Neural crest cell (in vitro differentiated cells): Measurements from ENCODE around the gene COL20A1. TPM values are rescaled to one million over a fixed set of nuclear protein-coding genes. Genes with fewer than 3 reads are reported as not detected.
"Not testable (repeated sequence)": the region's sequence is repeated elsewhere in the genome, so short reads cannot be mapped to it uniquely, and the experiment has no call there.

ENCODE experiments used
- DNase-seq: peaks from one replicate; pipeline ENCODE4 v3.0.0; 2021; ENCODE audit warnings: low read depth, mixed read lengths, low spot score
- H3K27ac Mint-ChIP-seq: one replicate; pipeline ENCODE4 v1.8.0; 2021; ENCODE audit warnings: mild to moderate bottlenecking, mixed read lengths; ENCODE audit not compliant: unreplicated experiment
- H3K27me3 Mint-ChIP-seq: 2 replicates; pipeline ENCODE4 v1.8.0; 2021; ENCODE audit warnings: low read depth, mild to moderate bottlenecking, mixed read lengths
- H3K36me3 Mint-ChIP-seq: 2 replicates; pipeline ENCODE4 v1.8.0; 2021; ENCODE audit warnings: low read depth, mild to moderate bottlenecking, mixed read lengths
- H3K4me1 Mint-ChIP-seq: 2 replicates; pipeline ENCODE4 v1.8.0; 2021; ENCODE audit warnings: mixed read lengths
- H3K4me3 Mint-ChIP-seq: one replicate; pipeline ENCODE4 v1.8.0; 2021; ENCODE audit warnings: mild to moderate bottlenecking, mixed read lengths
- H3K9me3 Mint-ChIP-seq: 2 replicates; pipeline ENCODE4 v1.8.0; 2021; ENCODE audit warnings: mixed read lengths
- CTCF ChIP-seq: fragments of 200-600 bp; sonication (generic); conservative IDR thresholded peaks from 2 replicates; pipeline ENCODE4 v1.5.0; 2021; ENCODE audit warnings: antibody characterized with exemption, mild to moderate bottlenecking
- total RNA-seq: library from RNA; stranded (reverse); gene quantifications from 2 replicates; pipeline ENCODE4 v1.2.1, GENCODE V29; 2021

COL20A1 gene
- total RNA-seq, 1 donor from 2014 or later = 10.2 TPM

- no peak for DNase-seq
- Mint-ChIP-seq H3K36me3 (no peaks in the 10 kb centered on the region), H3K4me3 (no peak overlapping the region), H3K9me3 (no peaks in the 10 kb centered on the region), H3K27ac (no peak overlapping the region), H3K27me3 (peaks cover 4% of the 10 kb centered on the region), H3K4me1 (peaks cover 31% of the 10 kb centered on the region)
- TF ChIP-seq CTCF = no peak
These were observed 86.3 kb downstream of the COL20A1 start for GRCh38 chr20:63379296-63379695.

GRCh38 chr20:63379872-63380271, 86.9 kb downstream of the COL20A1 start:
- not testable (repeated sequence) for H3K27ac Mint-ChIP-seq, H3K9me3 Mint-ChIP-seq, H3K27me3 Mint-ChIP-seq, H3K36me3 Mint-ChIP-seq, H3K4me3 Mint-ChIP-seq, DNase-seq
- H3K4me1 Mint-ChIP-seq = peaks cover 31% of the 10 kb centered on the region

DNA sequence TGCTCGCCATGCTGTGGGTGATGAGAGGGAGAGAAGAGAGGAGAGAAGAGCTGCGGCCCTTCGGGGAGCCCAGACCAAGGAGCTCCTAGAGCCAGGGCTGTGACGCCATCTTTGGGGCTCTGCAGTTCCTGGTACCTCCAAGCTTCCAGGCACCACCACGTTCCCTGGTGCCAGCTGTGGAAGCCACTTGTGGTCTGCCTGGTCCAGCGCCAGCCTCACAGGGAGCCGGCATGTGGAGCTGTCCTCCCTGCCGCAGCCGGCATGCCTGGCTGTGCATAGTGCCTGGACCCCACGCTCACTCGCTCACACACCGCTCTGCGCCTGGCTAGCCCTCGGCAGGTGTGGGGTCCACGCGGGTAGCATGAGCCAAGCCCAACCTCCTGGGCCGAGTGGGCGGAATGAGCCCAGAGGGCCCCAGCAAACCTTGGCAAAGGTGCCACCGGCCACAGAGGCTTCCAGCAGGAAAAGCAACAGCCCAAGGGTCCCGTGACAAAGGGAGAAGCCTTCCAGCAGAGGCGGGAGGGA, 87.4 kb downstream of the COL20A1 start:
- DNase-seq = no peak
- H3K27me3 Mint-ChIP-seq = peaks cover 4% of the 10 kb centered on the region
- TF ChIP-seq CTCF = no peak
- H3K27ac Mint-ChIP-seq = no peak overlapping the region
- H3K4me3 Mint-ChIP-seq = no peak overlapping the region
- H3K36me3 Mint-ChIP-seq = peaks cover 1% of the 10 kb centered on the region
- H3K9me3 Mint-ChIP-seq = peaks cover 2% of the 10 kb centered on the region
- H3K4me1 Mint-ChIP-seq = peaks cover 31% of the 10 kb centered on the region

GRCh38 chr20:63381781-63382431, 88.9 kb downstream of the COL20A1 start:
- H3K4me3 Mint-ChIP-seq = no peak overlapping the region
- H3K27me3 Mint-ChIP-seq = peaks cover 4% of the 10 kb centered on the region
- peak; percentile 76 for DNase-seq
- H3K36me3 Mint-ChIP-seq = peaks cover 5% of the 10 kb centered on the region
- TF ChIP-seq CTCF = peak; percentile 99
- H3K9me3 Mint-ChIP-seq = peaks cover 9% of the 10 kb centered on the region
- H3K4me1 Mint-ChIP-seq = peaks cover 26% of the 10 kb centered on the region
- no peak overlapping the region for H3K27ac Mint-ChIP-seq

GRCh38 chr20:63382551-63383300, 89.7 kb downstream of the COL20A1 start:
- Mint-ChIP-seq H3K9me3 (peaks cover 15% of the 10 kb centered on the region), H3K27me3 (no peaks in the 10 kb centered on the region), H3K27ac (no peak overlapping the region), H3K4me1 (peaks cover 19% of the 10 kb centered on the region), H3K36me3 (peaks cover 6% of the 10 kb centered on the region), H3K4me3 (no peak overlapping the region)
- no peak for DNase-seq
- no peak for TF ChIP-seq CTCF

- peaks cover 9% of the 10 kb centered on the region for H3K36me3 Mint-ChIP-seq
- no peak for DNase-seq
- peaks cover 18% of the 10 kb centered on the region for H3K9me3 Mint-ChIP-seq
- no peak for TF ChIP-seq CTCF
- no peak overlapping the region for H3K4me3 Mint-ChIP-seq
- peaks cover 10% of the 10 kb centered on the region for H3K4me1 Mint-ChIP-seq
- no peak overlapping the region for H3K27ac Mint-ChIP-seq
- peaks cover 3% of the 10 kb centered on the region for H3K27me3 Mint-ChIP-seq
These were observed 90.6 kb downstream of the COL20A1 start for GRCh38 chr20:63383556-63383955.
